Skeletal muscle cell (primary cell): Measurements from ENCODE around the gene SLC26A2.
A peak's percentile ranks its signal among the peaks of the same experiment; 100 is the strongest.

Experiments used
- DNase-seq: peaks from one replicate; pipeline ENCODE4 v3.0.0-alpha.2; 2010; ENCODE audit warnings: low read depth
- H3K4me3 ChIP-seq: 2 replicates; pipeline ENCODE4 v1.5.1; 2011; ENCODE audit warnings: low read depth, mild to moderate bottlenecking, control low read depth, low read length, moderate library complexity

The SLC26A2 gene

GRCh38 chr5:149957855-149958254 lies 2.7 kb upstream of the SLC26A2 start:
- DNase-seq: no peak
- H3K4me3 ChIP-seq: no peak overlapping the region

DNA sequence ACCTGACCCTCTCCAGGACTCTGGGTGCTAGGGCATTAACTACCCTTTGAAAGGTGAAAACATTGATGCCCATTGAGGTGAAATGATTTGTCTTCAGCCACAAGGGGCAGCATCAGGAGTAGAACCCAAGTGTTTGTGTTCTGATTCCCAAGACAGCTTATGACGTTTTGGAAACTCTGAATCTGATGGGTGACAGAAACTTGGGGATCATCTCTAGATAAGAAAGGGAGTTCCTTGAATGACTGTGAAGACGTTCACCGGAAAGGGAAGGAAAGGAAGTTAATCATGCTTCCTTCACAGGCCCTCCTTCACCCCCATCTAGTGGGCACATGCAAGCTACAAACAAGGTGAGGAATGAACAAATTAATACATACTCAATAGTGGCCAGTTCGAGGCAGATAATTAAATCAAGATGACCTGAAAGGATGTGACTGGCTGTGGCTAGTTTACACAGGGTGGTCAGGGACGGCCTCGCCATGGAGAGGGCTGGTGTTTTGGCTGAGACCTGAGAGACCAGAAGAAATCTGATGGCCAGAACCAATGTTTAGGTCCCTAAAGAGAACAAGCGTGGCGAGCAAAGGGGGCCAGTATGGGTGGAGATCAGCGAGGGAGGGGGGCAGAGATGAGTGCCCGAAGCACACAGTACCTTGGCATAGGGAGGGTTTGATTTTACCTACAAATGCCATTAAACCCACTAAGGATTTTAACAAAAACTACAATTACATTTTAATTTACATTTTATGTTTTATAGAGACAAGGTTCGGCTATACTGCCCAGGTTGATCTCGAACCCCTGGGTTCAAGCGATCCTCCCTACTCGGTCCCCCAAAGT lies 937 bp upstream of the SLC26A2 start:
- H3K4me3 ChIP-seq: peak overlapping the region; percentile 79

DNA sequence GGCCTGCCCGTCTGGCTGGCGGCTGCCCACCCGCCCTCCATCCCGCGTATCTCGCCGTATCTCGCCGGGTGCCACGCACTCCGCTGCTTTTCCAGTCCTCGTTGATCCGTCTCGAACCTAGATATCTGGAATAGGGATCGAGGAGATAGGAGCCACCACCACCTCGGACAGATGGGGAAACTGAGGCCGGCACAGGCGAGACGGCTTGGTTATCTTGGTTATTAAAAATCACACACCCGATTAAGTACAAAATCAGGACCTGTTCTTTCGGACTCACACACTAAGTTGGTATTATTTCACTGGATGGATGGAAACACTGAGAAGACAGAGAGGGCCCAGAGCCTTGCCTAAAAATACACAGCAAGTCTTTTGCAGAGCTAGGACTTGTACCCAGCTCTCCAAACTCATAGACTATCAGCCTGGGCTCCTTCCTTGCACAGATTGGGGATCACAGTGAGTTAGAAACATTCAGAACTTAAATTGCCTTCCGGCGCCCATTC lies 678 bp downstream of the SLC26A2 start:
- no peak for DNase-seq
- H3K4me3 ChIP-seq: peak overlapping the region; percentile 79

More for the DNA sequence above, 937 bp upstream of the SLC26A2 start:
- DNase-seq: no peak

GRCh38 chr5:149961957-149962409 lies 1.4 kb downstream of the SLC26A2 start:
- DNase-seq: no peak
- no peak overlapping the region for H3K4me3 ChIP-seq

DNA sequence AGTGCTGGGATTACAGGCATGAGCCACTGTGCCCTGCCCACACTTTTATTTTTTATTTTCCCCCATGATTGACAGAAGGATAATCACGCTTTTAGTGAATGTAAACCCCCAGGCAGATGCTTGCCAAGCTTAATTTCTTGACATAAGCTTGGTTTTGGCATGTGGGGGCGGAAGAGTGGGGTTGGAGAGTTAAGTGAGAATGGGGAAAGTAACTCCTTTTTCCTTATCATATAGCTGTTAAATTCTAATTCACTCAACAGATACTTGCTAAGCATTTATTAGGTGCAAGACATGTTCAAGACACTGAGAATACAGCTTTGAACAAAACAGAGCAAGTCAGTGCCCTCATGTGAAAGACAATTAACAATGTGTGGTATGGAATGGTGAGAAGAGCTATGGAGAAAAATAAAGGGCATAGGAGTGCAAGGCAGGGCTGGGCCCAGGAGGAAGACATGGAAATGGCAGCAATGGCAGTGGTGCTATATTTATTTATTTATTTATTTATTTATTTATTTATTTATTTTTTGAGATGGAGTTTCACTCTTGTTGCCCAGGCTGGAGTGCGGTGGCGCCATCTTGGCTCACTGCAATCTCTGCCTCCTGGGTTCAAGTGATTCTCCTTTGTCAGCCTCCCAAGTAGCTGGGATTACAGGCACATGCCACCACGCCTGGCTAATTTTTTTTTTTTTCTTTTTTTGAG lies 2.2 kb downstream of the SLC26A2 start:
- no peak overlapping the region for H3K4me3 ChIP-seq
- no peak for DNase-seq

DNA sequence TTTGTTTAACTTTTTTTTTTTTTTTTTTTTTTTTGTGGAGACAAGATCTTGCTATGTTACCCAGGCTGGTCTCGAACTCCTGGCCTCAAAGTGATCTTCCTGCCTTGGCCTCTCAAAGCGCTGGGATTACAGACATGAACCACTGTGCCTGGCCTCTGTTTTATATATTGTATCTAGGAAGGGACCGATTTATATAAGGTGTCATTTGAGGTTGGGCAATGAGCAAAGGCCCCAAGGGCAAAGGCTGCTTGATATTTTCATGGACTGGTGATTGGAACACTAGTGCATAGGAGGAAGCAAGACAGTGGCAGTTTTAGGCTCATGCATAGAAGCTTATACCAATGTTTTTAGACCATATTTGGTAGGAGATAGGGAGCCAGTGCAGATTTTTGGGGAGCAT lies 3.2 kb downstream of the SLC26A2 start:
- no peak overlapping the region for H3K4me3 ChIP-seq
- no peak for DNase-seq

GRCh38 chr5:149966946-149967345 lies 6.4 kb downstream of the SLC26A2 start:
- no peak for DNase-seq
- H3K4me3 ChIP-seq: no peak overlapping the region

GRCh38 chr5:149969181-149969930 lies 8.8 kb downstream of the SLC26A2 start:
- no peak overlapping the region for H3K4me3 ChIP-seq
- no peak for DNase-seq

GRCh38 chr5:149975409-149975808 lies 14.9 kb downstream of the SLC26A2 start:
- DNase-seq: no peak
- H3K4me3 ChIP-seq: no peak overlapping the region

GRCh38 chr5:149979896-149980295 lies 19.3 kb downstream of the SLC26A2 start:
- DNase-seq: no peak
- no peak overlapping the region for H3K4me3 ChIP-seq

- DNase-seq: no peak
- H3K4me3 ChIP-seq: no peak overlapping the region
Measured at GRCh38 chr5:149981206-149981605, 20.6 kb downstream of the SLC26A2 start.

DNA sequence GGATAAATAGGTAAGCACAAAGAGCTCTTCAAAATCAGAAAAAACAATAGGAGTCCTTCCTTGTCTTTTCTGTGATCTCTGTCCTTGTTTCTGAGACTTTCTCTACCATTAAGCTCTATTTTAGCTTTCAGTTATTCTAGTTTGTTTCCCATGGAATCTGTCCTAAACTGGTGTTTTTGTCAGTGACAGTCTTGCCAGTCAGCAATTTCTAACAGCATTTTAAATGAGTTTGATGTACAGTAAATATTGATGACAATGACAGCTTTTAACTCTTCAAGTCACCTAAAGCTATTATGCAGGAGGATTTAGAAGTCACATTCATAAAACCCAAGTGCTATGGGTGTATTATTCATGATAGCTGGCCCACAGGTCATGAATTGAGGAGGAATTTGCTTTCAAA lies 21.9 kb downstream of the SLC26A2 start:
- no peak overlapping the region for H3K4me3 ChIP-seq
- DNase-seq: no peak

DNA sequence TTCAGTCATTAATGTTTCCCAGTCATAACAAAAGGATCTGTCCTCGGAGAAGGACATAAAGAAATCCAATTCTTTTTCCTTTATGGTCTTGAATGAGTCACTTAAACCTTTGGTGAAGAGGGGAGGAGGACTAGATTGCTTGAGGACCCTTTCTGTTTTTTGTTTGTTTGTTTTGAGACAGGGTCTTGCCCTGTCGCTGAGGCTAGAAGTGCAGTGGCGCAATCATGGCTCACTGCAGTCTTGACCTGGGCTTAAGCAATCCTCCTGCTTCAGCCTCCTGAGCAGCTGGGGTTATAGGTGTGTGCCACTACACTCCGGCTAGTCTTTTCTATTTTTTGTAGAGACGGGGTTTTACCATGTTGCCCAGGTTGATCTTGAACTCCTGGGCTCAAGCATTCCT lies 27.6 kb downstream of the SLC26A2 start:
- no peak overlapping the region for H3K4me3 ChIP-seq
- no peak for DNase-seq

- no peak overlapping the region for H3K4me3 ChIP-seq
- peak; percentile 32 for DNase-seq
Measured at GRCh38 chr5:149990518-149991376, 30.2 kb downstream of the SLC26A2 start.

- DNase-seq: no peak
- no peak overlapping the region for H3K4me3 ChIP-seq
Measured at GRCh38 chr5:149993471-149993870, 32.9 kb downstream of the SLC26A2 start.

DNA sequence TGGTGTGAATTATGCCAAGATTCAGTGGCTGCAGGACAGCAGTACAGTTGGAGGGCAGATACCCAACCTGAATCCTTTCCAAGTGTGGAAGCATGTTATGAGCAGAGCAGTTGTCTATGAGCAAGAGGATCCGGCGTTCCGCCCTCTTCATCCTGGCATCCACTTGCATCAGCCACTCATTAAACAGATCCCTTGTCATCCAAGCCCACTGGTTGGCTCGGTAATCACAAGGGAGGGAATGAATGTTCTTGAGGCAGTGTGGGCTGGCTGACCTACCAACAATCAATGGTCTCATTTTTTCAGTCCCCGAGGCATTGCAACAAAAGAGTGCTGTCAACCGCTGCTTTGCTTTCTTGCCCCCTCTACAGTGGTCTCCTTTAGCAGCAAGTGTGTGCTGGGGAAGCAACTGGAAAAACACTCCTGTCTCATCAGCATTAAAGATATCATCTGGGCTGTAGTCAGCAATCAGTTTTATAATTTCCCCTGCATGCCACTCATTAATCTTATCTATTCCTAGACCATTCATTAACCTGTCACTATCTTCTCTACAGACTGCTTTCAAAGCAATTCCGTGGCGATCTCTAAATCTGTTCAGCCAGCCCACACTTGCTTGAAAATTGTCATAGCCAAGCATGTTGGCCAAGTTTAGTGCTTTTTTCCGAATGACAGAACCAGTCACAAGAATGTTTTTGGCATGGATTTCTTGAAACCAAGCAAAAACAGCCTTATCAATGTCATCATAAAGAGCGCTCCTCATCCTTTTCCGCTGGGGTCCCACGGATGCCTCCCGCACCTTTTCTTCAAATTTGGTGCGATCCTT lies 35.0 kb downstream of the SLC26A2 start:
- no peak overlapping the region for H3K4me3 ChIP-seq
- DNase-seq: no peak

- H3K4me3 ChIP-seq: no peak overlapping the region
- no peak for DNase-seq
Measured at GRCh38 chr5:149996205-149996890, 35.8 kb downstream of the SLC26A2 start.

GRCh38 chr5:149998281-149998680 lies 37.7 kb downstream of the SLC26A2 start:
- H3K4me3 ChIP-seq: no peak overlapping the region
- no peak for DNase-seq
